HAP-1 (cell line): ENCODE data around the gene ALDH1B1.
"Not testable (repeated sequence)": the region's sequence is repeated elsewhere in the genome, so short reads cannot be mapped to it uniquely, and the experiment has no call there.

Experiments
- DNase-seq, 2 experiments: peaks; one replicate each; pipeline ENCODE4 v3.0.0-alpha.2; 2016 to 2020; ENCODE audit warnings: low spot score in 2 of 2
- H3K27me3 ChIP-seq: fragments of 250-450 bp; sonication (Bioruptor Pico); 2 replicates; pipeline ENCODE4 v1.5.1; 2020; ENCODE audit warnings: low read depth, mild to moderate bottlenecking, moderate library complexity
- H3K36me3 ChIP-seq: fragments of 250-450 bp; sonication (Bioruptor Pico); replicated peaks from 2 replicates; pipeline ENCODE4 v1.5.1; 2020; ENCODE audit warnings: mild to moderate bottlenecking
- H3K4me1 ChIP-seq: fragments of 250-450 bp; sonication (Bioruptor Pico); 2 replicates; pipeline ENCODE4 v1.5.1; 2020; ENCODE audit warnings: mild to moderate bottlenecking
- H3K4me3 ChIP-seq: fragments of 250-450 bp; sonication (Bioruptor Pico); 2 replicates; pipeline ENCODE4 v1.5.1; 2020; ENCODE audit warnings: mild to moderate bottlenecking, moderate library complexity
- H3K9me3 ChIP-seq: fragments of 250-450 bp; sonication (Bioruptor Pico); 2 replicates; pipeline ENCODE4 v1.5.1; 2020; ENCODE audit warnings: mild to moderate bottlenecking, moderate library complexity
- in situ Hi-C: fragments of 300-500 bp; cut with MboI; formaldehyde crosslinking; loops from 3 replicates; pipeline ENCODE4 v1.14.3; 2020; ENCODE audit warnings: low sequenced_read_pairs, inconsistent platforms, mixed read lengths

ALDH1B1 gene

DNA sequence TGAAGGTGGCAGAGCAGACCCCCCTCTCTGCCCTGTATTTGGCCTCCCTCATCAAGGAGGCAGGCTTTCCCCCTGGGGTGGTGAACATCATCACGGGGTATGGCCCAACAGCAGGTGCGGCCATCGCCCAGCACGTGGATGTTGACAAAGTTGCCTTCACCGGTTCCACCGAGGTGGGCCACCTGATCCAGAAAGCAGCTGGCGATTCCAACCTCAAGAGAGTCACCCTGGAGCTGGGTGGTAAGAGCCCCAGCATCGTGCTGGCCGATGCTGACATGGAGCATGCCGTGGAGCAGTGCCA lies 3.8 kb downstream of the ALDH1B1 start:
- no peaks in the 10 kb centered on the region for H3K9me3 ChIP-seq
- no peak for DNase-seq

DNA sequence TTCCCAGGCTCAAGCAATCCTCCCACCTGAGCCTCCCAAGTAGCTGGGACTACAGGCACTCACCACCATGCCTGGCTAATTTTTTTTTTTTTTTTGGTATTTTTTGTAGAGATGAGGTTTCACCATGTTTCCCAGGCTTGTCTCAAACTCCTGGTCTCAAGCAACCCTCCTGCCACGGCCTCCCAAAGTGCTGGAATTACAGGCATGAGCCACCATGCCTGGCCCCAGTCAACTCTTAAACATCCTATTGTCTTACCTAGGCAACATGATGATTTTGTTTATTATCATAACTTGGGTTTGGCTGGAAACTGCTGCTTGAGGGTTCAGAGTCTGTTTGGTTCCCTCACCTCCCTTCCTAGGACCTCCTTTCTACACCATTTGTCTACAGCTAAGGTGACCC lies 6.7 kb downstream of the ALDH1B1 start:
- in situ Hi-C loops, DNase-seq, H3K9me3 ChIP-seq, H3K27me3 ChIP-seq, H3K4me3 ChIP-seq, H3K4me1 ChIP-seq: not testable (repeated sequence)
- peaks cover 37% of the 10 kb centered on the region for H3K36me3 ChIP-seq

More for the DNA sequence above, 3.8 kb downstream of the ALDH1B1 start:
- in situ Hi-C loops = no loop called here
- Histone ChIP-seq H3K27me3 (no peaks in the 10 kb centered on the region), H3K4me1 (peaks cover 16% of the 10 kb centered on the region), H3K4me3 (no peak overlapping the region), H3K36me3 (peaks cover 40% of the 10 kb centered on the region)

DNA sequence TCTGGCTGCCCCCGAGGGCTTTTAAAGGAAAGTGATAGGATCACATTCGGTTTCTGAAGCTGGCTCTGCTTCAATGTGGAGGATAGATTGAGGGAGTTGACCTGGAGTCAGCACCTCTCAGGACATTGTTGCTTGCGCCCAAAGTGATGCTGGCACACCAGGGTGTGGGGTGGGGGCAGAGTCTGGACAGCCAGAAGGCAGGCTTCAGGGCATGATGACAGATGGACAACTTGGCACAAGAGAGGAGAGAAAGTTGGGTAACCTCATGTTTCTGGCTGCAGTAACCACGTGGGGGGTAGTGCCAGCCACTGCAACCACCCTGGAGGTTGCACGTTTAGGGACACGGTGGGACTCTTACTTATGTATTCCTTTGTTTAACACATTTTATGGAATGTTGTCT lies 9.5 kb downstream of the ALDH1B1 start:
- Histone ChIP-seq H3K4me1 (no peaks in the 10 kb centered on the region), H3K4me3 (no peak overlapping the region), H3K36me3 (peaks cover 14% of the 10 kb centered on the region), H3K9me3 (no peaks in the 10 kb centered on the region), H3K27me3 (no peaks in the 10 kb centered on the region; the same call in 1 of the 2 replicates)
- no peak for DNase-seq
- in situ Hi-C loops = no loop called here

DNA sequence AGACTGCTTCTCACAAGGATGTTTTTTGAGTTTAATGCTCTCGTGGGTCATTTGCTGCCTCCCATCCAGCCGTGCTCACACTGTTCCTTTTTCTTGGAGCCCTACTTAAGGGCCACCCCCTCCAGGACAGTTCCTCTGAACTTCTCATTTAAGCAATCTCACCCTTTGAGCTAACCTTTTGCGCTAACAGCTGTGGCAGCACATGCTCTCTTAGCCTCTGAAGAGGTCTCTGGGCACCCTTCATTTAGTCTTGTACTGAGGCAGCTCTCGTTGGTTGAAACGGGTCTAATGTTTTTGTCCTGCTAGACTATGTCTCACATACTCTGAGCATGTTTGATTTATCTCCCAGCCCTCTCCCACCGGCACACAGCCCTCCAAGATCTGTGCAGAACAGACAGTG lies 11.8 kb downstream of the ALDH1B1 start:
- Histone ChIP-seq H3K4me1 (no peaks in the 10 kb centered on the region), H3K27me3 (no peaks in the 10 kb centered on the region; the same call in 1 of the 2 replicates), H3K9me3 (no peaks in the 10 kb centered on the region), H3K4me3 (no peak overlapping the region), H3K36me3 (no peaks in the 10 kb centered on the region)
- DNase-seq = no peak
- in situ Hi-C loops = no loop called here

DNA sequence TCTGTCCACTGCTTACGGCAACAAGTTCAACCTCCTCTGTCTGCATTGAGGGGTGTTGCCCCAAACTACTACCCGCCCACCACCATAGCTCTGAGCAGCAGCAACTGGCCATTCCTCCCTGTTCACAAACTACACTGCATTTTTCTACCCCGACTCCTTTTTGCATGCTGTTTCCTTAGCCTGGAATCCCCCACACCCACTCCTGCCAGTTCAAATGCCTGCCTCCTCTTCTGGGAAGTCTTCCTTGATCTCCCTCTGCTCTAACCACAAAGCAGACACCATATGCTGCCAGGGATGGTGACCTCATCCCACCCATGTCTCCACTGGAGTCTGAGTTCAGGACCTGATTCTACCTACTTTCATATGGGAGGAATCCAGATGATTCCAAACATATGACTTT lies 13.3 kb downstream of the ALDH1B1 start:
- Histone ChIP-seq H3K27me3 (no peaks in the 10 kb centered on the region; the same call in 1 of the 2 replicates), H3K9me3 (no peaks in the 10 kb centered on the region), H3K36me3 (no peaks in the 10 kb centered on the region), H3K4me1 (no peaks in the 10 kb centered on the region), H3K4me3 (no peak overlapping the region)
- in situ Hi-C loops = no loop called here
- DNase-seq = no peak

DNA sequence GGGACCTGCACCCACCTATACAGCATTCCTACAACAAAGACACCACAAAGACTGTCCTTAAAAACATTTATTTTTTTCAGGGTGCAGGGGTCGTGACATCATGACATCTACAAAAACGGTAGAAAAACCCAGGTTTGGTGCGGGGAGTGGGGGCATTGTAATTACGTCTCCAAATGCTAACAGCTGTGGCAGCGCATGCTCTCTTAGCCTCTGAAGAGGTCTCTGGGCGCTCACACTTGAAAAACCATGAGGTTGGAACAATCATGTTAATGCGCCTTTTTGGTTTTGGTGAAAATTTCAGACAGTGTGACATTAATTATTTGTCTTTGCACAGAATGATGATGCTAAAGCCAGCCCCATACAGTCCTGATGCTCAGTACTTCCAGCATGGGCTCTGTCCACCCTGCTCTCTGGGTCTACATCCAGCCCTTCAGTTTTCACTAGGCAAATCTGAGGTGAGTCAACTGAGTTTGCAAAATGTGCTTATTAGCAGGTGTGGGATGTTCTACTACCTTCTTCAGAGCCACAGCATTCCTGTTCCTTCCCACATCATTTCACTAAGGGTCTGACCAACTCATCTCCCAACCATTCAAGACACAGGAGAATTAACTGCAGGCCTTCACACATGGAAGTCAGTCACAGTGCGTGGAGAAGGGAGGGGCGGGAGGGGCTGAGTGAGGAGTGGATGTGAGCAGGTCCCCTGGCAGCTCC lies 14.1 kb downstream of the ALDH1B1 start:
- no peaks in the 10 kb centered on the region; the same call in 1 of the 2 replicates for H3K27me3 ChIP-seq
- H3K4me3 ChIP-seq = no peak overlapping the region
- no peaks in the 10 kb centered on the region for H3K36me3 ChIP-seq
- no peak for DNase-seq
- H3K9me3 ChIP-seq = no peaks in the 10 kb centered on the region
- no peaks in the 10 kb centered on the region for H3K4me1 ChIP-seq
- in situ Hi-C loops = no loop called here

DNA sequence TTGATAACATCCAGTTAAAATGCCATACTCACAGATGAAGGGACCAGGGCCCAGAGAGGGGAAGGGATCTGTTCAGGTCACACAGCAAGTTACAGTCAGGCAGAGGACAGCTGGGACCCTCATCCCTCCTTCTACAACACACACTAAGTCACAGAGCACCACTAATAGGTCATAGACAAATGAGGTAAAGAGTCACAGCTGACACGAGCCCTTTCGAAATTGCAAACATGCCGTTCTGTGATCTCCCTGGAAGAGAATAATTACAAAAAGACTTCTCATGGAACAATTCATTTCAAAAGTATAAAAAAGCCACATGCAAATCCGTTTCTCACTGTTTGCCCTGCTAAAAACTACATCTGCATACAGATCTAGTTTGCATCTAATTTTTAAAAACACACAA lies 16.2 kb downstream of the ALDH1B1 start:
- in situ Hi-C loops = no loop called here
- Histone ChIP-seq H3K4me3 (no peak overlapping the region), H3K9me3 (no peaks in the 10 kb centered on the region), H3K36me3 (no peaks in the 10 kb centered on the region), H3K4me1 (no peaks in the 10 kb centered on the region), H3K27me3 (no peaks in the 10 kb centered on the region; the same call in 1 of the 2 replicates)
- no peak for DNase-seq

DNA sequence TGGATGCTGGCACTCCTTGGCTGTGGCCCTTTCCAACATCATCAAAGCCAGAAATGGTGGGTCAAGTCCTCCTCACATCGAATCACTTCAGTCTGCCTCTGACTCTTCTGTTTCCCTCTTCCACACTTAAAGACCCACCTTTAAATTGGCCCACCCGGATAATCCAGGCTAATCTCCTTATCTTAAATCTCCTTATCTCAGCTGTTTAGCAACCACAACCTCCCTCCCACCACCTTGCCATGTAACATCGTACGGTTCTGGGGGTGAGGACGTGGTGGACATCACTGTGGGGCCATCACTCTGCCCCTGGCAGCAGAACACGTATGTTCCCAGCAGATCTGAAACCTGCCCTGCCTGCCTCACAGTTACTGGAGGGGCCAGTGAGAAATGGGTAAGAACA lies 20.2 kb downstream of the ALDH1B1 start:
- no peaks in the 10 kb centered on the region for H3K9me3 ChIP-seq
- no peaks in the 10 kb centered on the region for H3K36me3 ChIP-seq
- in situ Hi-C loops = no loop called here
- H3K4me1 ChIP-seq = no peaks in the 10 kb centered on the region
- no peaks in the 10 kb centered on the region for H3K27me3 ChIP-seq
- no peak overlapping the region for H3K4me3 ChIP-seq
- no peak for DNase-seq

DNA sequence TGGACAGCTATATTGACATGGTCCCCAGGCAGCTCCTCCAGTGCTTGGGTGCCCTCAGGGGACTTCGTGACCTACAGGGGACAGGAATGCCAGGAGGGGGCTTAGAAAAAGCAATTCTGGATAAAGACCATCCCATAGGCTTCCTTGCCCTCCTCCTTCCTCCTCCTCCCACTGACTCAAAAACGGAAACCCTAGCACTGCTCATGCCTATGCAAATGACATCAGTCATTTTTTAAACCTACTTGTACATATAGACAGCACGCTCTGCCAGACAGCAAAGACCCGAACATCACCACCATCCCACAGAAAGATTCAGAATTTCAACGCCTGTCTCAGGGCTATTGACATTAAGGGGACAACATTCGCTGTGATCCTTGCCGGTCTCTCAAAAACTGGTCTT lies 20.8 kb downstream of the ALDH1B1 start:
- DNase-seq = no peak
- H3K9me3 ChIP-seq = no peaks in the 10 kb centered on the region

DNA sequence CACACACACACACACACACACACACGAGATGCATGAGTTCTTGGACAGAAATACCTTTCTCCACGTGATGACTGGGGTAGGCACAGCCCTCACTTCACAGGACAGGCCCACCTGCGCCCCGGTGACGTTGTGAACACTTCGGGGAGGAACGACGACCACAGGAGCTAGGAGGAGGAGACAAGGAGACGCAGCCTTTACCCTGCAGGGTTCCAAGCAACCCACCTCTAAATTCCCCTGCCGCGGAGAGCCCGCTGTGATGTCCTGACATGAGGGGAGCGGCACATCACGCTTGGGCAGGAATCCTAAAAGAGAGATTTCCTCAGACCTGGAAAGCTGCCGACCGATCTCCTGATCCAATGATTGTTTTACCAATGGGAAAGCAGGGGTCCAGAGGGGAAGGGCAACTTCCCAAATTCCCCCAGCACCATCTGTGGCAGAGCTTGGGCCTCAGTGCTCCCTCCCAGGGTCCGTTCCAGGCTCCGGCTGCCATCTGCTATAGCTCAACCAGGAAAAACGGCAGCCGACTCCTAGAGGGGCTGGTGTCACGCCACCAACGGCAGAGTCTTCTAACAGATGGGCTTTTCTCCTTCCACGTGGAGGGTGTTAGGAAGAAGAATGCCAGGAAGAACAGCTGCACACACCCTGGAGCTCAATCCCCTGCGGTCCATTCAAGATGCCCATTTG lies 21.7 kb downstream of the ALDH1B1 start:
- no peaks in the 10 kb centered on the region for H3K27me3 ChIP-seq
- in situ Hi-C loops = no loop called here

More for the DNA sequence above, 20.8 kb downstream of the ALDH1B1 start:
- H3K4me3 ChIP-seq = no peak overlapping the region
- no peaks in the 10 kb centered on the region for H3K4me1 ChIP-seq
- no peaks in the 10 kb centered on the region for H3K36me3 ChIP-seq
- in situ Hi-C loops = no loop called here
- no peaks in the 10 kb centered on the region for H3K27me3 ChIP-seq

DNA sequence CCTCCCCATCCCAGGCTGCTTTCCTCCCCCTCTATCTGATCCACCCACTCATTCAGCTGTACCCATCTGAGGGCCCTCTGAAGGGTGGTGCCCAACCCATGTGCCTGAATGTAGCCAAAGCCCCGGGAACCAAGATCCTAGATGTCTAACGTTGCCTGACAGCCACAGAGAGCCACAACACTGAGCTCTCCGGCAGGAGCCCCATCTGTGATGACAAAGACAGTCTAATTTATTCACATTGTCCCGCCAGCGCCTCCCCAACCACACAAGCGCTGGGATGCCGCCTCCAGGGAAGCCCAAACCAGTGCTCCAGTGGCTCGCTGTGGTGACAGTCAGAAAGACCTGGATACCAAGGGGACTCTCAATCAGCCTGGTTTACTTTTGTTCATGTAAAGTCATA lies 23.4 kb downstream of the ALDH1B1 start:
- H3K27me3 ChIP-seq = no peaks in the 10 kb centered on the region
- no peak for DNase-seq
- no peak overlapping the region for H3K4me3 ChIP-seq
- in situ Hi-C loops = no loop called here
- H3K36me3 ChIP-seq = no peaks in the 10 kb centered on the region
- H3K4me1 ChIP-seq = no peaks in the 10 kb centered on the region
- H3K9me3 ChIP-seq = no peaks in the 10 kb centered on the region

More for the DNA sequence above, 21.7 kb downstream of the ALDH1B1 start:
- DNase-seq = no peak
- no peaks in the 10 kb centered on the region for H3K36me3 ChIP-seq
- H3K4me1 ChIP-seq = no peaks in the 10 kb centered on the region
- no peak overlapping the region for H3K4me3 ChIP-seq
- H3K9me3 ChIP-seq = no peaks in the 10 kb centered on the region

DNA sequence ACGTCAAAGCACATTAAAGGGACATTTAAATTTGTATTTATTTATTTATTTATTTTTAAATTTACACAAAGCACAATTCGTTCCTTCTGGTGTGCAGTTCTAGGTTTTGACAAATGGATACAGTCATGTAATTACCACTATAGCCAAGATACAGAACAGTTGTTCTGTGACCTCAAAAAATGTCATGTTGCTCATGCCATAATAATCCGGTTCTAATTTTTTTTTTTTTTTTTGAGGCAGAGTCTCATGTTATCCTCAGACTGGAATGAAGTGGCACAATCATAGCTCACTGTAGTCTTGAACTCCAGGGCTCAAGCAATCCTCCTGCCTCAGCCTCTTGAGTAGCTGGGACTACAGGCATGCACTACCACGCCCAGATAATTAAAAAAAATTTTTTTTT lies 24.0 kb downstream of the ALDH1B1 start:
- Histone ChIP-seq H3K36me3 (no peaks in the 10 kb centered on the region), H3K27me3 (no peaks in the 10 kb centered on the region), H3K4me3 (no peak overlapping the region), H3K4me1 (peaks cover 3% of the 10 kb centered on the region), H3K9me3 (no peaks in the 10 kb centered on the region)
- no peak for DNase-seq
- in situ Hi-C loops = no loop called here

DNA sequence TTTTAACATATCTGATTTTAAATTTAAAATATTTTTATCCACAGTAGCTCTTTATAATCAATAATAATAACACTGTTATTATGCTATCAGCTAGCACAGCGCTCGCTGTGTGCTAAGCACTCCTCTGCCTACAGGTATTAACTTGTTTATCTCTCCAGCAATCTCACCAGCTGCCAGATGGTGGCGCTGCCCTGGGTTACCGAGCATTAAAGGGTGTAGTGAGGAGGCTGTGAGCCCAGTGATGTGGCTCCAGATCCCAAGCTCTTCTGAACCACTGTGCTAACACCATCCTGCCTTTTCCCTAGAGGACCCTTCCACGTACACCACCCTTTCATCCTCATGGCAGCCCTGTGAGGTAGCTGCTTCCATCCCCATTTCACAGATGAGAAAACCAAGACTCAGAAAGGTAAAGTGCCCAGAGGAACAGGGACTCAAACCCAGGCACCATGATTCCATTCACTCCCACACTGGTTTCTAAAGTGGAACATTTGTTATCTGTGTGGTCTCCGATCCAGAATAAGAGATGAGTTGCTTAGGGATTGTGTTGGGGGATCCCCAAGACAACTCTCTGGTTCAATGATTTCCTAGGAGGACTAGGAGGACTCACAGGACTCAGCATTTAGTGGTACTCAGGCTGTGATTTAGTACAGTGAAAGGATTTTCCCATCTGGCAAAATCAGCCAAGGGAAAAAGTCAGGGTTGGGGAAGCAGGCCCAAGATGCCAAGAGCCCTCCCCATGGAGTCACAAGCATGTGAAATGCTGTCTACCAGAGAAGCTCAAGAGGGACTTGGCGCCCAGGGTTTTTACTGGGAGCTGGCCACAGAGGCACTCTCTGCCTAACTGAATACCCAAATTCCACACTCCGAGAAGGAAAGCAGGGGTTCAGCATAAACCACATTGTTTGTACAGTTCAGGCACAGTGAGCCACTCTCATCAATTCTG lies 24.8 kb downstream of the ALDH1B1 start:
- in situ Hi-C loops = no loop called here
- peak; percentile 24 to 85 for DNase-seq
- Histone ChIP-seq H3K9me3 (no peaks in the 10 kb centered on the region), H3K27me3 (no peaks in the 10 kb centered on the region), H3K4me1 (peaks cover 11% of the 10 kb centered on the region), H3K4me3 (no peak overlapping the region), H3K36me3 (no peaks in the 10 kb centered on the region)

DNA sequence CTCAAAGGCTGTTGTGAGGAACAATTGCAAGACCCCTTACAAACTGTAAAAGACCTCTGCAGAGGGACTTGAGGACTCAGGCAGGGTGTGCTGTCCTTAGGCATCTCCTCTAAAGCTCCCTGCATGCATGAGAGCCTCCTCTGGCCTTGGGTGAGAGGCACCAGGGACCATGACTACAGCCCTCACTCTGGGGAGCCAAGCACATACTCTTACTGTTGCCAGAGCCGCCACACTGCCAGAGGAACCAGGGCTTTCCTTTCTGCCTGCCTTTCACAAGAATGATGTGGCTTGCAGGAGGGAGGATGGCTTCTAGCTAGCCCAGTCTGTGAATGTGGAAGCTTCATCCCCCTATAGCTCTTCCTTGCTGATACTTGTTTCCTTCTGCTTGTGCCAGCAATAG lies 25.9 kb downstream of the ALDH1B1 start:
- Histone ChIP-seq H3K27me3 (no peaks in the 10 kb centered on the region), H3K4me3 (no peak overlapping the region), H3K36me3 (no peaks in the 10 kb centered on the region), H3K9me3 (no peaks in the 10 kb centered on the region), H3K4me1 (peaks cover 20% of the 10 kb centered on the region)
- in situ Hi-C loops = no loop called here
- no peak for DNase-seq
